Islet of Langerhans (tissue), 1 donor: ENCODE measurements around the gene AIFM3.
"Not testable (repeated sequence)": the region's sequence is repeated elsewhere in the genome, so short reads cannot be mapped to it uniquely, and the experiment has no call there.

ENCODE experiments used
- FAIRE-seq: peaks from one replicate; lab custom pipeline; 2011; peaks lifted over from hg19 to GRCh38; lab: Jason Lieb, UNC

Gene AIFM3

GRCh38 chr22:20942203-20942902, 24.7 kb upstream of the AIFM3 start:
- FAIRE-seq = not testable (repeated sequence)

DNA sequence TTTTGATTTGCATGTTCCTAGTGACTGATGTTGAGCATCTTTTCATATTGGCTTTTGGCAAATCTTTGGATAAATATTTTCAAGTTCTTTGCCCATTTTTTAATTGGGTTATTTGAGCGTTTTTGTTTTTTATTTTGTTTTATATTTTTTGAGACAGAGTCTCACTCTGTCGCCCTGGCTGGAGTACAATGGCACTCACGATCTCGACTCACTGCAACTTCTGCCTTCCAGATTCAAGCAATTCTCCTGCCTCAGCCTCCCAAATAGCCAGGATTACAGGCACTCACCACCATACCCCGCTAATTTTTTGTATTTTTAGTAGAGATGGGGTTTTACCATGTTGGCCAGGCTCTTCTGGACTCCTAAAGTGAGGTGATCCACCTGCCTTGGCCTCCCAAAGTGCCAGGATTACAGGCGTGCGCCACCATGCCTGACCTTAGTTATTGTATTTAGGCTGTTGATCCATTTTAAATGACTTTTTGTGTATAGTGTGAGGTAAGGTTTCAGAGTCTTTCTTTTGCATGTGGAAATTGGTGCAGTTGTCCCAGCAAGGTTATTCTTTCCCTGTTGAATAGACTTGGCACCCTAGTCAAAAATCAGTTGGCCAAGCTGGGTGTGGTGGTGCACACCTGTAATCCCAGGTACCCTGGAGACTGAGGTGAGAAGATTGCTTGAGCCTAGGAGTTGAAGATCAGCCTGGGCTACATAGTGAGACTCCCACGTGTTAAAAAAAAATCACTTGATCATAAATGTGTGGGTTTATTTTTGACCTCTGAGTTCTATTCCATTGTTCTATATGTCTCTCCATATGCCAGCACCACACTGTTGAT, 23.7 kb upstream of the AIFM3 start:
- no peak for FAIRE-seq

DNA sequence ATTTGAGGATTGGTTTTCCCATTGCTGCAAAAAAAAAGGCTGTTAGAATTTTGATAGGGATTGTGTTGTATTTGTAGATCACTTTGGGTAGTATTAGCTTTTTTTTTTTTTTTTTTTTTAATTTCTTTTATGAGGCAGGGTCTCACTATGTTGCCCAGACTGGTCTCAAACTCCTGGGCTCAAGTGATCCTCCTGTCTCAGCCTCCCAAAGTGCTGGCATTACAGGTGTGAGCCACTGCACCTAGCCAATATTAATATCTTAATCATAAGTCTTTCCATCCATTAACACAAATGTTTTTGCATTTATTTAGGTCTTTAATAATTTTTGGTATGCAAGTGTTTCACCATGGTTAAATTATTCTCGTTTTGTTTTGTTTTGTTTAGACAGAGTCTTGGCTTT, 23.0 kb upstream of the AIFM3 start:
- no peak for FAIRE-seq

GRCh38 chr22:20945578-20945934, 21.5 kb upstream of the AIFM3 start:
- no peak for FAIRE-seq

- FAIRE-seq = no peak
These were observed 20.7 kb upstream of the AIFM3 start for GRCh38 chr22:20946080-20946986.

- no peak for FAIRE-seq
These were observed 20.1 kb upstream of the AIFM3 start for GRCh38 chr22:20946991-20947390.

- no peak for FAIRE-seq
These were observed 18.6 kb upstream of the AIFM3 start for GRCh38 chr22:20948450-20948849.

DNA sequence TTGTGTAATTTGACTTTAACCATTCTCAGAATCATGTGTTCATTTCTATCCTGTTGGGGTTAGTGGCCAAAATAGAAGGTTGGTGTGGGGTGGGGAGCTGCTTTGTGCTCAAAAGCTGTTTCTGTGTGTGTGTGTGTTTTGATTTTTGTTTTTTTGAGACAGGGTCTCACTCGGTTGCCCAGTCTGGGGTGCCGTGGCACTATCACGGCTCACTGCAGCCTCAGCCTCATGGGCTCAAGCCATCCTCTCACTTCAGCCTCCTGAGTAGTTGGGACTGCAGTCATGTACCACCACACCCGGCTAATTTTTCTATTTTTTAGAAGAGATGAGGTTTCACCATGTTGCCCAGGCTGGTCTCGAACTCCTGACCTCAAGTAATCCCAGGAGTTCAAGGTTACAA, 18.1 kb upstream of the AIFM3 start:
- no peak for FAIRE-seq

DNA sequence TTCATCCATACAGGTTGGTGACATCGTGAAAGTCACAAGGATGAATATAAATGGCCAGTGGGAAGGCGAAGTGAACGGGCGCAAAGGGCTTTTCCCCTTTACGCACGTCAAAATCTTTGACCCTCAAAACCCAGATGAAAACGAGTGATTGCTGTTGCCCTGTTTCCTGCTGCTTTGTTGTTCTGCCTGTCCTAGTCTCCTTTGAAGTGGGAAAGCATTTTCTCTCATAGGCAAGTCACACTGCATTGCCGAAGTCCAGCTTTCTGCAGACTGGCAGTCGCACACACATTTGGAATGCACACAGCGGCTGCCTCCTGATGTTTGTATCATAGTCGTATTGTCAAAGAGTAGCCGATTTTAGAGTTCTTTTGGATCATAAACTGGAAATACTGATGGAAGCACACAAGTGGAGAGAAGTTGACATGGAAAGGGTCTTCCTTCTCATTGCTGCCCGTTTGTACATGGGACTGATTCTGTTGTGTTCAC, 17.3 kb upstream of the AIFM3 start:
- no peak for FAIRE-seq

GRCh38 chr22:20951151-20951931, 15.7 kb upstream of the AIFM3 start:
- peak; percentile 87 for FAIRE-seq

DNA sequence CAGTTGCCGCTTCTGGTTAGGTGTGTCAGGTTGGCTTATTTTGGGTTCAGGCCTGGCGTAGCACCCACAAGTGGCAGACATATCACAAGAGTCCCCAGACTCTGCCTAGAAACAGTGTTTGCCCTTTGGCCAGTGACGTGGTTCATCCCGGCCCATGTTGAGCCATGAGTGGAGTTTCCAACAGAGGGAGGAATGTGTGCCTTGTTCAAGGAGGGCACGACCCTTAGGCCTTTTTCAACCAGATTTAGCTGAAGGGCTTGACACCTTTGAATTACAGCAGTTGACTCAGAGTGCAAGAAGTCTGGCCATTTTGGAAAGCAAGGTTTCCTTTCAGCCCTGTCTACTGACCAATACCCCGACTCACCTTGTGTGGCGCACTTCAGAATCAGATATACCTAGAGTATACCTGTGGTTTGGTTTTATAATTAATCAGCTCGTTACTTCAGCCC, 15.1 kb upstream of the AIFM3 start:
- FAIRE-seq = no peak

DNA sequence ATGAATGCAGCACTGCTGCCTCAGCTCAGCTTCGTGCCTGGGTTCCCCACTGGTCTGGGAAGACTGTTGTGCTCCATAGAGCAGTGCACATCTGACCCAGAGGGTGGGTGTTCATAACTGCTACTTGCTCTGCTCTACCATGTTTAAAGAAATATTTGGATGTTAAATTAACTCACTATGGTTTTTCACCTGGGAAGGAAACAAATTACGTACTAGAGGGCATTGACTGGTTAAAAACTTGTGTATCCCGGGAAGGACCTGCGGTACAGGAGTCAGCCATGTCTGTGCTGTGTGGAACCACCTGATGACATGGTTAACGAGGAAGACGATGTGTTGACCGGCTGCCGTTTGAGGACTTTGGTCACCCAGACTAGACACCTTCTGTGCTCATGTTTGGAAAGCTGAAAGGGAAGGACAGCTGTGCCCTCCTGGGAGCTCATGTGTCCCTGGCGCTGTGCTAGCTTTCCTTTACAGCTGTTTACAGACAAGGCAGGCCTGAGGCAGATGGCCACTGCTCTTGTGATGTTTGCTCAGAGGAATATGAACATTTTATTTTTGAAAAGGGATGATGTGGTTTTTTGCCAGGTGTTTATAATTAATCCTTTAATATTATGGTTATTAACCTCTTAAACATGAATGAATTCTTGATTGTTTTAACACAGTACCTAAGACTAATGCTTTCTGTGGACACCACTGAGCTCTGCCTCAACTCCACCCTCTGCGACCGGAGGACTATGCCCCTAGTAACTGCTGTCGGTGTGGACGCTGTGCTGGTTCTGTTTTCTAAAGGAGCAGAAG, 14.3 kb upstream of the AIFM3 start:
- FAIRE-seq = peak; percentile 98

- FAIRE-seq = no peak
These were observed 13.8 kb upstream of the AIFM3 start for GRCh38 chr22:20953342-20953608.

DNA sequence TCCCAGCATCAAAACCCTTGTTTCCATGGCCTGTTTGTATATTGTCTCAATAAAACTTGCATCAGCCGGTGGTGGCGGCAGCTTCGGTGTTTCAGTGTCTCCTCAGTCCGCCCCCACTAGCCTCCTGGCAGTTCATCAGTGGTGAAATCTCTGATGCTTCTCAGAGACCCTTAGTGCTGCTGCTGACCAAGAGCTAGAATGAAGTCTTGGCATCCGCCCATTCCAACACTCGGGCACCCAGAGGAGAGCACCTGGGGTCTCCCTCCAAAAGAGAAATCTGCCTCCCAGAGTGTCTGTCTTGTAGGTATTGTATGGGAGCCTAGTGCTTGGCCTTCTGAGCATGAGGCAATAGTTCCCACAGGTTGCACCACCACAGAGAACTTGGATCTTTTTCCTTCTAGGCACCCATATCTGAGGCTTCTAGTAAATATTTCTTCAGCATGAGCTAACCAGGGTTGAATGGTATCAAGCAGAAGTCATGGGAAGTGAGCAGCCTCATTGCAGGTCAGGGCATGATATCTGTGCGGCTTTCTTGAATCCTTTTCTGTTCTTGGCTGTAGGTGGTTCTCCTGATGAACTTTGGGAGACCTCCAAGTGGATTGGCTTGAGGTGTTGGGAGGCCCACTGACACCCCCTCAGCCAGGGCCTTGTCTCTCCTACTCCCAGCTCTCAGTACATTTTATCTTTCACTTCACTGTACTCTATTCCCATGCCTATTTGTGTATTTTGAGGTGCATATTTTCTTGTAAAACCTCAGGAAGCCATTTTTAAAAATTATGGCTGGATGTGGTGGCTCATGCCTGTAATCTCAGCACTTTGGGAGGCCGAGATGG, 13.2 kb upstream of the AIFM3 start:
- FAIRE-seq = no peak

DNA sequence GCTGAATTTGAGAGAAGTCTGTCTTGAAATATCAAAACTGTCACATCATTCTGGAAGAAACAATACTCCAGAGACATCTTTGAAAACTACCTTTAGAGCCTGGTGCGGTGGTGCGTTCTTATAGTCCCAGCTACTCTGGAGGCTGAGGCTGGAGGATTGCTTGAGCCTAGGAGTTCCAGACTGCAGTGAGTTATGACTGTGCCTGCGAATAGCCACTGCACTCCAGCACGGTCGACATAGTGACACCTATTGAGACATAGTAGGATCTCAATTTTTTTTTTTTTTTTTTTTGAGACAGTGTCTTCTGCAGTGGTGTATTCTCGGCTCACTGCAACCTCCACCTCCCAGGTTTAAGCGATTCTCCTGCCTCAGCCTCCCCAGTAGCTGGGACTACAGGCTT, 11.5 kb upstream of the AIFM3 start:
- FAIRE-seq = no peak

GRCh38 chr22:20956258-20957101, 10.6 kb upstream of the AIFM3 start:
- FAIRE-seq = no peak

DNA sequence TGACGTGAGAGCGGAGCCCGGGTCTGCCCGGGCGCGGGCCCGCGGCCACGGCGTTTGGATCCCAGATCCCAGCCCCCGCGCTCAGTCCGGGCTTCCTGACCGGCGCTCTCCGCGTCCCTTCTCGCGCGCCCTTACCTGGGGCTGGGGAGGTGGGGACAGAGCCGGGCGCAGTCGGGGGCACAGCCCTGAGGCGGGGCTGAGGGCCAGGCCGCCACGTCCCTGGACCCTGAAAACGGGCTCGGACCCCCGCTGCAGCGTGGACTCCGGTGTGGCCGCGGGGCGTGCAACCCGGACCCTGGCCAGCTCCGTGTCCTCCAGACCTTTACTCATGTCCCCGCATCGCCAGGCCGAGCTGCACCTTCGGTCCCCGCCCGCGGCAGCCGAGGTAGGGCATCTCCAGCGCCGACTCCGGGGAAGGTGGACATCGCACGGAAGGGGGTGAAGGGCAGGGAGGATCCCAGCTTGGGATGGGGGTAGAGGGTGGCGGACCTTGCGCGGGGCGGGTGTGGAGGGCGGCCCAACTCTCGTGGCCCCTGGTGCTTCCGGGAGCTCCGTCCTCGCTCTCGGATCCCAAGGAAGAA, 9.9 kb upstream of the AIFM3 start:
- FAIRE-seq = no peak

GRCh38 chr22:20957683-20958431, 9.2 kb upstream of the AIFM3 start:
- FAIRE-seq = no peak
